Measurements from ENCODE around the gene BAMBI.

The BAMBI gene

GRCh38 chr10:28709001-28709710, 31.8 kb downstream of the BAMBI start:
- no peak for DNase-seq

- DNase-seq: no peak
These were observed 33.0 kb downstream of the BAMBI start for GRCh38 chr10:28710202-28710886.

- DNase-seq: no peak
These were observed 33.7 kb downstream of the BAMBI start for GRCh38 chr10:28711041-28711440.

DNA sequence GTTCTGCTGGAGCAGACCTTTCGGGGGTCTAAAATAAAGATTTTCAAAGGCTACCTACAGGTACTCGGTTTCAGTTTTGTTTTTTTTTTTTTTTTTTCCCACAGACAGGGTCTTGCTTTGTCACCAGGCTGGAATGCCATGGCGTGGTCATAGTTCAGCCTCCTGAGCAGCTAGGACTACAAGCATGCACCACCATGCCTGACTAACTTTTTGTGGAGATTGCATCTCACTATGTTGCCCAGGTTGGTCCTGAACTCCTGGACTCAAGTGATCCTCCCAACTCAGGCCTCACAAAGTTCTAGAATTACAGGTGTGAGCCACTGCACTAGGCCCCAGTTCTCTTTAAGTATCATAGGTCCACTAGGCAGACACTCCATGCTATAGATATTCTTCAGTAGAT, 34.5 kb downstream of the BAMBI start:
- DNase-seq: no peak

DNA sequence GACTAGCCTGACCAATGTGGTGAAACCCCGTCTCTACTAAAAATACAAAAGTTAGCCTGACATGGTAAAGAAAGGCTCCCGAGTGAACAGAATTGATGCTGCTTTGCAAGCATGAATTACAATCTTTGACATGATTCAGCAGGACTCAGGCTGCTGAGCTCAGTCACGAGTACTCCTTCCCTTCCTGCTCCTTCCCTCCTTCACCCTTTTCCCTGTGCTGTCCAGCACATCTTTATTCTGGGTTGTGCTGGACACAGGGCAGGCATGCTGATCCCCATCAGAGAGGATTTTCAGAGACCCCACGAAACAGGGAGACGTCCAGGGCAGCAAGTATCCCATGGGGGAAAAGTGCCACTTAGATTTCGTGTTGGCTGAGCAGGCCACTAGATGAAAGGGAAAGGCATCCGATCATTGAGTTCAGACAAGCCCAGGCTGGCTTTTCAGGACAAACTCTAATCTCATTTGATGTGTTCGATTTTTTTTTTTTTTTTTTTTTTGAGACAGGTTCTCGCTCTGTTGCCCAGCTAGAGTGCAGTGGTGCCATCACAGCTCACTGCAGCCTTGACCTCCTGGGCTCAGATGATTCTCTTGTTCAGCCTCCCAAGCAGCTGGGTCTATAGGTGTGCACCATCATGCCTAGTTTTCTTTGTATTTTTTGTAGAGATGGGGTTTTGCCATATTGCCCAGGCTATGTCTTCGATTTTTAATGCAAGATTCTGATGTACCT, 36.5 kb downstream of the BAMBI start:
- DNase-seq: no peak

DNA sequence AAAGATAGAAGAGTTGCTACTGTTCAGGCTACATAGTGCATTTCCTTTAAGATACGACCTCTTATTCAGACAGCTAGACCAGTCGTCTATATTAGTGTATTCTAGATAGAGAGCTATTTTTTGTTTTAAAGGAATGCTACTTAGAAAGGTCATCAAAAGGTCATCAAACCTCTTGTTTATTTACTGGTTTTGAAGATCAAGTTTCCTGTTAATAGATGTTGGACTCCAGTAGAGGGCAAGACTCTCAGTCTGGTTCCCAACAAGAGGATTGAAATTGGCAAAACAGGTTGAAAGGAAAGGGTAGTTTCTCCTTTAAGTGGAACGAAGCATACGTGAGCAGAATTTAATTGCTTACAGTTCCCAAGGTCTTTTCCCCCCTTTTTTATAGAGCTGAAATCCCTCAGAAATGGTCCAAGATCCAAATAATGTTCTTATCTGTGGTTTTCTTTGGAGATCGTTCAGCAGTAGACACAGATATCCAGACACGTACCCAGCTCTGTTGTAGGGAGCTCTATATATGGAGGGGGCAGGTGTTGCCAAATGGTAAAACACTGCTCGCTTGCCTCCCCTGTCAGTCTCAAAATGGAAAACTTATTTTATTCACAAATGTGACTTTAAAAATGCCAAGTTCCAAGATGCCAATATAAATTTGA, 37.2 kb downstream of the BAMBI start:
- no peak for DNase-seq

DNA sequence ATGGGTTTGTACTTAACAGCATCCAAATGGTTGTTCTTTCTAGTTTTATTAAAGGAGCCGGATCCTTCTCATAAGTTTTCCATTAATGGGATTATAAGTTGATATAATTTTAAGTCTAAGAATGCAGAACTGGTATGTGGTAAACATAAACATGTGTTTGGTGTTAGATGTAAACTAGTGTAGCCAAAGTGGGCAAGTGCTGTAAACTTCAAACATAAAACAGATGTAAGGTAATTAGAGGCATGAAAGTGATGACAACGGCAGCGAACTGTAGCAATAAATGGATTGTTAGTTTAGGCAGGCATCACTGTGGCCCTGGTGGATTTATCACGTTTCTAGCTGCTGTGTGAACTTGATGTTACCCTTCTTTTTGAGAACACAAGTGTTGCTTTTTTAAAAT, 37.9 kb downstream of the BAMBI start:
- DNase-seq: no peak

- no peak for DNase-seq
These were observed 38.4 kb downstream of the BAMBI start for GRCh38 chr10:28715757-28716156.

- no peak for DNase-seq
These were observed 39.4 kb downstream of the BAMBI start for GRCh38 chr10:28716748-28717147.

DNA sequence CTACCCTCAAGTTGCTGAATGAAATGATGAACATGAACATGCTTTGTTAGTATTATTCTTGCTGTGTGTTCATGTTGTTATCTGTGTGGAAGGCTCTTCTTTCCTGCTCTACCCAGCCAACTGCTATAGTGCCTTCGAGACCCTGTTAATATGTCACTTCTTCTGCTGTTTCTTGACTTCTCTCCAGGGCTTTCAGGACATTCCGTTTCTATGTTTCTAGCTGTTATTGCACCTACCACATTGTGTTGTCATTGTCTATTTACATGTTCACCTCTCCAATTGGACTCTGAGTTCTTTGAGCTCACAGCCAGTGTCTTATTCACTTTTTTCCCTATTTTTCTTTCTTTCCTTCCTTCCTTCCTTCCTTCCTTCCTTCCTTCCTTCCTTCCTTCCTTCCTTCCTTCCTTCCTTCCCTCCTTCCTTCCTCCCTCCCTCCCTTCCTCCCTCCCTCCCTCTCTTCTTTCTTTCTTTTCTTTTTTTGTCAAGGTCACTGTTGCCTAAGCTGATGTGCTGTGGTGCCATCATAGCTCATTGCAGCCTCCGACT, 40.4 kb downstream of the BAMBI start:
- no peak for DNase-seq

GRCh38 chr10:28719789-28720436, 42.6 kb downstream of the BAMBI start:
- DNase-seq: no peak

GRCh38 chr10:28721318-28721951, 44.1 kb downstream of the BAMBI start:
- DNase-seq: no peak

DNA sequence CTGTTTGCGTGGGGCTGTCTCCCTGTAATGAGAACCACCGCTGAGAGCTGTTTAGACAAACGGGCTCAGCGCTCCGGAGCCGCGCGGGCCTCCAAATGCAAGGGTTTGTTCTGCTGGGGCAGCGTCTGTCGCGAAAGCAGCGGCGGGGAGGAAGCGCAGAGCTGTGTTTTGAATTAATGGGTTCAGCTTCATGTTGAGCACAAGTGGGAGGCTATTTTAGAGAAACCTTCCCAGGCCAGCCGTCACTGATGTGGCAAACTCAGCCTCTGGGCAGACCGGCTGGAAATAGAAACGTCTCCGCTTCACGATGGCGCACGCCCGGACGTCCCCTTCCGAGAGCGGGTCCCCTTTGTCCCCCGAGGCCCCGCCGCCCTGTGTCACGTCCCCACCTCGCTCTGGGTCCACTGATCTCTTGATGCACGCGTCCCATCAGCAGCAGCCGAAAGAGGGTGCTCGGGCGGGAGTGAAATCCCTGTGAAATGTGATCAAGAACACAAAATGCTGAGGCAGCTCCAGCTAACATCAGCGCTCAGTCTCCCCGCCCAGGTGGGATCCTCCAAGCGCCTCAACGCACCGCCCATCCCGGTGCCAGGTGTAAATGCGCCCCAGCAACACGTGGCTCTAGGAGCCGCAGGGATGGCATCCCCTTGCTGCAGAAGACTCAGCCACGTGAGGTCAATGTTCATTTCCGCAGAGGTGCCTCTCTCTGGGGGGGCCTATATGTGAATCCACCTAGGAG, 44.9 kb downstream of the BAMBI start:
- DNase-seq: no peak

DNA sequence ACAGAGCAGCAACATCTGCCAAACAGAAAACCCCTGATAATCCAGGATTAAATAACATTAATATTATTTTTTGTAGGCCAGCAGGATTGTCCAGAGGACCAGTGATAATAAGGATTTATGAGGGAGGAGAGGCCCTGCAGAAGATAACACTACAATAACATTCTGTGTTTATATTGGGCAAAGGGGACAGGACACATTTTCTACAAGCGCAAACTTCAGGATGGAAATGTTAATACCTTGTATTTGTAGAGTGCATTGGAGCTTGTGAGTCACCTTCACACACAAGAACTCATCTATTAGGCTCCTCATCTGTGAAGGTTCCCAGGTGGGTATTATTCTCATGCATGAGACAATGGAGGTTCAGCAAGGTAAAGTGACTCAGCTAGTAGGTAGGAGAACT, 51.0 kb downstream of the BAMBI start:
- DNase-seq: no peak

- DNase-seq: no peak
These were observed 52.9 kb downstream of the BAMBI start for GRCh38 chr10:28730031-28730778.

GRCh38 chr10:28732091-28732490, 54.8 kb downstream of the BAMBI start:
- DNase-seq: no peak

Measured in activated naive CD4-positive, alpha-beta T cell treated with Interleukin-2 at 50 U/mL for 16 hours (primary cell).